GM19455 (cell line): ENCODE data around the gene CDKL2.
"Not testable (repeated sequence)": the region's sequence is repeated elsewhere in the genome, so short reads cannot be mapped to it uniquely, and the experiment has no call there.

Source experiments
- ATAC-seq: cut with Tn5 transposase; IDR thresholded peaks from one replicate; pipeline ENCODE4 v1.9.1; 2021; ENCODE audit not compliant: unreplicated experiment

CDKL2 gene

GRCh38 chr4:75630174-75630936, at the start of gene CDKL2:
Gene CDKL2, minus strand, starts transcription at chr4:75630528. Its CDS starts 4,540 bp downstream, at chr4:75625988.
- ATAC-seq: peak; percentile 99

- ATAC-seq: no peak
Measured at GRCh38 chr4:75678965-75679364, 48.6 kb upstream of the CDKL2 start.

GRCh38 chr4:75678473-75678872, 48.1 kb upstream of the CDKL2 start:
- no peak for ATAC-seq

- no peak for ATAC-seq
Measured at GRCh38 chr4:75675004-75675531, 44.7 kb upstream of the CDKL2 start.

DNA sequence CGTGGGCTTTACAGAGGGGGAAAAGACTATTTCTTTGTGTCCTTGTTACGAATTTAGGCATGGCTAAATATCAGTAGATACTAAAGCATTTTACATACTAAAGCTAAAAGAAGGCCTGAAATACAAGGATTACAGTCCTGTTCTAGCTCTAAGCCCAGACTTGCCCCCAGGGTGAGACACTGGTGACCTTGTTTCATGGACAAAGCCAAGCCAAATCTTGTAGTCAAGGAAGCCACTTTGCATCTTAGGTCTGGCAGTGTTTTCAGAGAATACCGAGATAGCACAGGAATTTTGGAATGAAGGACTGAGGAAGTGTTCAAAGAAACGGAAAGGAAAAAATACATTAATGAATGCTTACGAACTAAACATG, 43.6 kb upstream of the CDKL2 start:
- ATAC-seq: no peak

GRCh38 chr4:75673027-75673958, 43.0 kb upstream of the CDKL2 start, which contains the start of gene G3BP2:
Gene G3BP2, minus strand, starts transcription at chr4:75673411. Its CDS starts 11,386 bp downstream, at chr4:75662025.
- peak; percentile 93 for ATAC-seq

DNA sequence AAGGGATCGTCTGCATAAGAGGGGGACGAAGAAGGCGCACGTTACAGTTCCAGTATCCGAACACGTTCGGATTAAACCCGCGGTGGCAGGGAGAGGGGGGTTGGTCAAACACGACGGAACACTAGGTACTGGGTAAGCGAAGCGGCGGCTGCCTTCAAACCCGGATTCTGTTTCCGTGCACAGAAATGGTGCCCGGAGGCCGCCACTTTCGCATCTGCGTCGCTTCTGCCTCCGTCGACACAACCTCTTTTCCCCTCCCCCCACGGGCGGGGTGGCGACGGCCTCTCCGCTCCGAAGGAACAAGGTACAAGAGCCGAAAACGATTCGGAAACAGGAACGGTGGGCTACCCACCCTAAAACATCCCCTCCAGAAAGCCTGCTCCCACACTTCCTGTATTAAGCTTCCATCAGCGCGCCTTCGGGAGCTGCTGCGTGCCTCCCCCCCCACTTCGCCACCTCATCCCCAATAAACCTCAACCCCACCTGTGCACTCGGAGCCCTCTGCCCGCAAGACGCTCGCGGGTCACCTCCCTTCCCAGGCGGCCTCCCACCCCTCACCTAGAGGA, 42.2 kb upstream of the CDKL2 start:
- peak; percentile 29 for ATAC-seq

DNA sequence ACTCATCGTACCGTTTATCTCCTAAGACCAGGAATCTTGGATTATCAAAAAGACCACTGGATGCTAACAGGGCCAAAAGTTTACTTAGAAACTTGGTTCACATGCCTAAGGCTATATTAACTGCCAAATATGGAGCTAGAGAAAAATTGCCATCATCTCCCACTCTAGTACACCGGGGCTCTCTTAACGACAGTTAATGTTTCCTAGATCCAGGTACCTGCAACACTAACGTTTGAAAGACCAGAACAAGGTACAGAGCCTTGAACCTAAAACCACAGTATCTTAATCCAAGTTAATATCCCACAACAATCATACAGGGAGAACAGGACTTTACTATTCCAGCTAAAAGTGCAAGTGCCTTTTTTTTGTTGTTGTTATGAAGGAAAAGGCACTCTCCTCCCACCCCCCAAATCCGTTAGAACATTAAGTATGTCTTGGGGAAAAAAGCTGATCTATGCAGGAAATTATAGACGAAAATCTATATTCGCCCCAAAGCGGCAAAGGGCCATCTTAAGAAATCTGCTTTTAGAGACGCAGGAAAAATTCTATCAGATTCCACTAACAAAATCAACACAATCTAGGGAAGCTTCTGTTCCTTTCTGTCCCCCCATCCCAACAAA, 41.6 kb upstream of the CDKL2 start:
- no peak for ATAC-seq

DNA sequence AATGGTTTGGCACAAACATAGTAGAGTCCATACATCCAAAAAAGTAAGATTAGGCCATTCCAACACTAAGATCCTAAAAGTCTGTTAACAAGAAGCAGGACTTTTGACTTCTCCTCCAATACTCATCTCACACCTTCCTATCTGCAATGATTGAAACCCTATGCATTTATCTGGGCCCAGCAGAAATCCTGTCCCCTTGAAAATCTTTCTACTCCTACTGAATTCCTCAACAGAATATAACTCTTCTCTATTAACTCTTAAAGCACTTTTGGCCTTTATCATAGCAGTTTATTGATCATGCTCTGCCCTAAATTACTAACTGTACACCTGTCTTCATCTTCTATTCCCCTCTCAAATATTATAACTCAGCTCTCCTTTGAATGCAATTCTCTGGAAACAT, 38.3 kb upstream of the CDKL2 start:
- ATAC-seq: no peak

GRCh38 chr4:75667636-75668035, 37.3 kb upstream of the CDKL2 start:
- not testable (repeated sequence) for ATAC-seq

GRCh38 chr4:75666299-75666698, 36.0 kb upstream of the CDKL2 start:
- no peak for ATAC-seq

DNA sequence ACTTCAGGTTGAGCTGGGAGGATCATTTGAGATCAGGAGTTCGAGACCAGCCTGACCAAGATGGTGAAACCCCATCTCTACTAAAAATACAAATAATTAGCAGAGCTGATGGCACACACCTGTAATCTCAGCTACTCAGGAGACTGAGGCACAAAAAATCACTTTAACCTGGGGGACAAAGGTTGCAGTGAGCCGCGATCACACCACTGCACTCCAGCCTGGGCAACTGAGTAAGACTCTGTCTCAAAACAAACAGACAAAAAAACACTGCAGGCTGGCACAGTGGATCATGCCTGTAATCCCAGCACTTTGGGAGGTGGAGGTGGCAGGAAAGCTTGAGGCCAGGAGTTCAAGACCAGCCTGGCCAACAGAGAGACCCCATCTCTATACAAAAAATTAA, 34.3 kb upstream of the CDKL2 start:
- ATAC-seq: not testable (repeated sequence)

DNA sequence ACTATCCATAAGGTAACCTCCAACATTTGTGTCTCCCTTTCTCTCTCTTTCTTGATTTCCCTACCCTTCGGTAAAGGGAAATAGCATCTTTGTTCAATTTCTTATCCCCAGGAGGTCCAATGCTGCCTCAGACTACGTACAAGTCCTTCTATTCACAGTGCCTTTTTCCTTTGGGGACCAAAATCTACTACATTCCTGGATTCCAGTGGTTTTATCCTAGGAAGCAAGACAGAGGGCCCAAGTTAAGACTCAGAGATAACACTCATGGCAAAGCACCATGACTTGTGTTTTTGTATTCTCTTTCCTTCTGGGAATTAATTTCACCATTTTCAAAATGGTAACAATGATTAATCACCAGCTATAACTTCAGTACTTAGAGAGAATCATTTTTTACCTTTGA, 32.3 kb upstream of the CDKL2 start:
- ATAC-seq: no peak

- ATAC-seq: no peak
Measured at GRCh38 chr4:75660491-75660890, 30.2 kb upstream of the CDKL2 start.

DNA sequence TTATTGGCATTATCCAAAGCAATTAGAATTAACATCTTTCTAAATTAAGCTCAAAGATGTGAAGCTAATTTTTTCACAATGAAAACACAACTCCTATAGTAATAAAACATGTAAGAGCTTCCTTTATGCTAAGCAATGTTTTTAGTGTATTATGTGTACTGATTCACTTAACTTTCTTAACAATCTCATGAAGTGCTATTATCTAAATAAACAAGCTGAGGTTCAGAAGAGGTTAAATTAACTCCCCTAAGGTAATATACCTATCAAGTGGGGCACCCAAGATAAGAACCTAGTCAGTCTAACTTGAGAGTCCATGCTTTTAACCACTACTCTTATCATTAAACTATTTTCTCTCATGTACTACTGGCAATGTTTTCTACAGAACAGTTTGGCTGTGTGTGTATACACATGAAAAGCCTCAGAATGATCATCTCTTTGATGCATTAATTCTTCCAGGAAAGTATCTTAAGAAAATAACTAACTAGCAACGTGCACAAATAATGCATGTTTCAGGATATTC, 29.2 kb upstream of the CDKL2 start:
- no peak for ATAC-seq

GRCh38 chr4:75658876-75659275, 28.5 kb upstream of the CDKL2 start:
- ATAC-seq: no peak

DNA sequence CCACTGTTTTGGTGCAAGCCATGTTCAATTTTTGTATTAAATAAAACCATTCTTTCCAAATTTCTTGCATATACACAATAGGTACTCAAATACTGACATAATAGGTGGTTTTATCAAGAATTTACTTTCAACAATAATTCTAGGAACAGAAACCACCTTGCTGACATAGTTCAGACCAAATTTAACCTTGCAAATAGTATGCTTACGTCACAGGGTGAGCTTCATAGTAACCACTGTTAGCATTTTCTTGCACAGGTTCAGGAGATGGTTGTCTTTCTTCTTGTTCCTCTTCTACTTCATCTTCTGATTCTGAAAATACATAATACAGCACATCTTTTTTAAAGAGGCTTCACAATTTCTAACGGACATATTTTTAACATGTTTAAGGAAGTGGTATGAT, 25.2 kb upstream of the CDKL2 start:
- no peak for ATAC-seq

DNA sequence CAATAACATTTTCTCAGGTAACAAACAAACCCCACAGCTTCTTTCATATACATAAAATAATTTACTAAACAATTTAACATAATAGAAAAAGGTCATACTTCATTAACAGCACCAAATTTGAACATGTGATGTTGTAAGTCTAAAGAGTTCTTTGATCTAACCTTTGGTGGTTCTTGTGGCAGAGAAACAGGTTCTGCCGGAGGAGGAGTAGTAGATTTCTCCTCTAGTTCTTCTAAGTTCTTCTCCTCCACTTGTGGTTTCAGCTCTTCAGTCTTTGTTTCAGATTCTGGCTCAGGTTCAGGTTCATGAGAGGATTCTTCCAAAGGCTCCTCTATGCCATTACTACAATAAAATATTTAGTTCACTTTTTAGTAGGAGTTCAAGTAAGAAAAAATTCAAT, 24.6 kb upstream of the CDKL2 start:
- ATAC-seq: no peak

DNA sequence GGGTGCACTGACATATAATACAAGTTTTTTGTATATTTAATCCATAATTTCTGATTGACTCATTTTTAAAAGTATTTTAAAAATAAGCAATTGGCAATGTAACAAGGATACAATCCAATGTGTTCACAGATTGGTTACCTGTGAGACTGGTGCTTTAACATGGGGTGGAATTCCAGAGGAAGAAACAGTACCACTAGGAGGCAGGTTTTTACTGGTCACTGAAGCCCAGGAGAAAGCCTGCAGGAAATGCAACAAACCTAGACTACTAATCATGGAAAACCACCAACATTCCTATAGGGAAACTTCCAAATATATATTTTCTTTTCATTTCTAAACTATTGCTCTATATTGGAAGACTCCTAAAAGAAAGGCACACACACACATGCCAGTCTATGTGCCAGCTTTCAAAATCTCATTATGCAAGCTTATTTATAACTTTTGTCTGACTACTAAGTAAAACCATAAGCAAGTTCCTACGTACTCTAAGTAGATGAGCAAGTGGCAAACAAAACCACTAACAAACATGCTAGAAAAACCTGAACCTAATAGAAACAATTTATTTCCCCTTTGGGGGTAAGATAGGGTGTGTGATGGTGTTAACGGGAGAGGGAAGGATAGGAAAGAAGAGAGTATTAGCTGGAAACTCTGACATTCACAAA, 23.6 kb upstream of the CDKL2 start:
- ATAC-seq: no peak

- ATAC-seq: no peak
Measured at GRCh38 chr4:75644095-75644494, 13.8 kb upstream of the CDKL2 start.
